ENCODE measurements around the gene AASDH.

AASDH gene

GRCh38 chr4:56315041-56315440 lies 72.2 kb downstream of the AASDH start:
- DNase-seq (ENCODE audit: low read depth) = no peak

GRCh38 chr4:56314207-56314915 lies 72.9 kb downstream of the AASDH start:
- DNase-seq (ENCODE audit: low read depth) = no peak

DNA sequence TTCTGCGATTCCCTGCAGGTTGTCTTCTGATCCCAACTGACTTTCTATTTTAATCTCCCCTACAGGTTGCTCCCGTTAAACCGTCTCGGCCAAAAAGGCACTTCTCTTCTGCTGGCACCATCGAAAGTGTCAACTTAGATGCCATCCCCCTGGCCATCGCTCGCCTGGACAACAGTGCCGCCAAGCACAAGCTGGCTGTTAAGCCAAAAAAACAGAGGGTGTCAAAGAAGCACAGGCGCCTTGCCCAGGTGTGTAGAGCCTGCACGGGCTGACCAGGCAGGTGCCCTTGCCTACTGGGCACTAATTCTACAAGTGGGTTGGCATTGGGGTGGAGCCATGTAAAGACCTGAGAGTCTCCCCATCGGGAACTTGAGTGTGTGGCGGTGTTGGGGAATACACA lies 74.2 kb downstream of the AASDH start:
- no peak for DNase-seq (ENCODE audit: low read depth)

- no peak for DNase-seq (ENCODE audit: low read depth)
Observed at GRCh38 chr4:56311299-56311975, 75.9 kb downstream of the AASDH start.

DNA sequence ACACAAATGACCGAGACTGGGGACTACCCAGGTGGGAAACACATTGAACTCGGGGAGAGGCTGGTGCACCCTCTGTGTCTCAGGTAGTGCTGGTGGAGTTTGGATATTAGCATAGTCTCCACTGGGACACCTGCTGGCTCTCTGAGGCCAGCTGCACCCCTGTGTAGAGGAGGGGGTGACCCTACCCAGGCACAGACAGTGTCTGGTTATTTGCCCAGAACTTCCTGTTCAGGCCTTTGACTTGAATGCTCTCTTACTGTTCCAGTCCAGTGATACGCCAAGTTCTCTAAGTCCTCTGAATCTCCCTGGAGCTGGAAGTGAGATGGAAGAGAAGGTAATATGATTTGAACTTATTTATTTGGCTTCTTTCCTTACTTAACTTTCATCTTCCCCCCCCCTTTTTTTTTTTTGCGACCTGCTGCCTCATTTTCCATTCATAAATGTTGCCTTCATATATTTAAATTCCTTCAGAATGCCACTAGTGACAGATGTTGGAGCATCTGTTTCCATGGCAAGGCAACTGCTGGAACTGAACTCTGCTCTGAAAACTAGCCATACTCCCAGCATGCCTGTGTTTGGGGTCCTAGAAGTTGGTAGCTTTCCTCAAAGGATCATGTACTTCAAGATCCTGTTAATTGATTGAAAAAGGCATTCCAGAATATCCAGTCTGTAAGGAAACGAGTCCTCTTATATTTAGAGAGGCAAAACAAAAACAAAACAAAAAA lies 76.7 kb downstream of the AASDH start:
- DNase-seq (ENCODE audit: low read depth) = no peak

DNA sequence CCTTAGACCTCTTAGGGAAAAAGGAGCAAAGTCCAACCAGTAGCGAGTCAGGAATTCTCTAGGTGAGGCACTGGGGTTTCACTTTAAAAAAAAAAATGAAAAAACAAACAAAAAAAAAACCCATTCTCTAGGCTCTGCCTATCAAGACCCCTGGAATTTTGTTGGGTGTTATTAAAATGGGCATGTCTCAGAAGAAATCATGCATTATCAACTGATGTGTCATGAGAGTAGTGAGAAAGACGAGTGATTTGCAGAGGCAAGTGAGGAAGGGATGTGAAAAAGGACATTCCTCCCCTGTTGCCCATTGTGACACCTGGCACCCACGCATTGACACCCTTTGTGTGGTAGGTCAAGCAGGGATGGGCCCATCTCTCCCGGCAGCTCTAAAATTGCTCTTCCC lies 78.9 kb downstream of the AASDH start:
- no peak for DNase-seq (ENCODE audit: low read depth)

DNA sequence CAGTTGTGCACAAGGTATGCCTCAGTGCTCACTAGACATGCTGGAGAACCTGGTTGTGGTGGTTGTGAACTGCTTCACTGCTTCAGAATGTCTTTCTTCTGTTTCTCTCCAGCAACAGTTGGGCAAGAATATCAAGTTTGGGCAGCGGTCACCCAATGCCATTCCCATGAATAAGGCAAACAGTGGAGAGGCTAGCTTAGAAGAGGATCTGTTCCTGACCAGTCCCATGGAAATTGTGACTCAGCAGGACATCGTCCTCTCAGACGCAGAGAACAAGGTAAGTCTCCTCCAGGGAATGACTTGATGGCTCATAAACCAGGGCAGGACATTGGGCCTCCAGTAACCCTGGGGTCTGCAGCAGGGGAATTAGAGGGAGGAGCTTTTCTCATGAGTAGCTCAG lies 79.9 kb downstream of the AASDH start:
- no peak for DNase-seq (ENCODE audit: low read depth)

DNA sequence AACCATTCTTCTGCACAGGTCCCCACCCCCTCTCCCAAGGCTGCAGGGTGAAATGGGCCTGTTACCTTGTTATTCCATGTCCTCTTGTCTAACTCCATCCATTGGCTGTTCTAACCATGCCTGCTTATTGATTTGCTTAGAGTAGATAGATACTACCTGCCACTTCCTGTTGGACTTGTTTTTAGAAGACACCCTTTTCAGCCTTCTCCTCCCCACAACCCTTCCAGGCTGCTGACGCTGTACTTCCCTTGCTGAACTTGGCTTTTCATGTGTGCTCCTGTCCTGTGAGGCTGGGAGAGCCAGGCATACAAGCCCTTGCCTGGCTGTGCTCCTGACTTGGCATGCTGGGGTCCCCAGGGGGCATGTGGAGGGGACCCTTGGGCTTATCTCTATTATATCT lies 81.9 kb downstream of the AASDH start:
- no peak for DNase-seq (ENCODE audit: low read depth)

DNA sequence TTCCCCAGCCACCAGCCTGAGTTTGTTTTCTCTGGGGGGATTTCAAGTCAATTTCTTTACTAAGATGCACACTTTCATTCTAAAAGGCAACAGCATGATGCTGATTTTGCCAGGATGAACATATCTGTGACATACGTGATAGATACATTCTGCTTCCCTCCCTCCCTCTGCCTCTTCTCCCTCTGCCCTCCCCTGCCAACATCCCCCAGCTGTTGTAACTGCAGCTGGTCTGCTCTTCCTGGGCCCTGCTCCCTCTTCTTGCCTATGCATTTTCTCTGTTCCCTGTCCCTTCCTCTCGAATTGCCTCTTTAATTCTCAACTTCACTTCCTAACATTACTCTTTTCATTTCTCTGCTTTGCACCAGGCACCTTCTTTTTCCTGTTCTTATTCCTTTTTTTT lies 83.4 kb downstream of the AASDH start:
- DNase-seq (ENCODE audit: low read depth) = no peak

DNA sequence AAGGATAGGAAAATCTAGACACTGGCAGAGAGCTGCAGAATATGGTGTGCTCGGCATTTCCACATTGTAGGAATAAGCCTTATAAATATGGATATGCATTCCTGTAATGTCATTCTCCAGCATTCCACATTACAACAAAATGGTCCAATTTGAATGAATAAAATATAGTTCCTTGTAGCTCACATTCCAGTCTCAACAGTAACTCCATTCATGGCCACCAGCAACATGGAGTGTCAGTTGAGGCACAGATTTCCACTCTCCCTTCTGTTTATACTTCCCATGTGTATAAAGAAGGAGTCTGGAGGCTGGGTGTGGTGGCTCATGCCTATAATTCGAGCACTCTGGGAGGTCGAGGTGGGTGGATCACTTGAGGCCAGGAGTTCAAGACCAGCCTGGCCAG lies 84.5 kb downstream of the AASDH start:
- no peak for DNase-seq (ENCODE audit: low read depth)

DNA sequence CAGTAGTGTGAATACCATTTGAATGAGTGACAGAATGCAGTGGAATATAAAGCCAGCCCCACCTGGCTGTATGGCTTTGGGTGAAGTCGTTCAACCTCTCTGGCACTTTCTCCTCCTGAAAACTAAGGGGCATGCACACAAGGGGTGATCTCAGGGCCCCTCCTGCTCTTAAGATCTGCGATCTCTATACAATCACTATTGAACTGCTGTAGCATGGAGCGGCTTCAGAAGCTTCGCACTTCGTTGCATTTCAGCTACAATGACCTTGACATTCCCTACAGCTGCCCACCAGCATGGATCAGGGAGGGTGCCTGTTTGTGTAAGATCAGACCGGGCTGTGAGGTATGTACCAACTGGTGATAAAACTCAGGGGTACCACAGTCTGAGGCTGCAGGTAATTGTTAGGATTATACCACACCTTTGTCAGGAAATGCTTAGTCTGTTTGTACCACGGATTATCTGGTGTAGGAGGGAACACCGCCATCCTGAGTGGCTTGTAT lies 85.2 kb downstream of the AASDH start:
- DNase-seq (ENCODE audit: low read depth) = no peak

DNA sequence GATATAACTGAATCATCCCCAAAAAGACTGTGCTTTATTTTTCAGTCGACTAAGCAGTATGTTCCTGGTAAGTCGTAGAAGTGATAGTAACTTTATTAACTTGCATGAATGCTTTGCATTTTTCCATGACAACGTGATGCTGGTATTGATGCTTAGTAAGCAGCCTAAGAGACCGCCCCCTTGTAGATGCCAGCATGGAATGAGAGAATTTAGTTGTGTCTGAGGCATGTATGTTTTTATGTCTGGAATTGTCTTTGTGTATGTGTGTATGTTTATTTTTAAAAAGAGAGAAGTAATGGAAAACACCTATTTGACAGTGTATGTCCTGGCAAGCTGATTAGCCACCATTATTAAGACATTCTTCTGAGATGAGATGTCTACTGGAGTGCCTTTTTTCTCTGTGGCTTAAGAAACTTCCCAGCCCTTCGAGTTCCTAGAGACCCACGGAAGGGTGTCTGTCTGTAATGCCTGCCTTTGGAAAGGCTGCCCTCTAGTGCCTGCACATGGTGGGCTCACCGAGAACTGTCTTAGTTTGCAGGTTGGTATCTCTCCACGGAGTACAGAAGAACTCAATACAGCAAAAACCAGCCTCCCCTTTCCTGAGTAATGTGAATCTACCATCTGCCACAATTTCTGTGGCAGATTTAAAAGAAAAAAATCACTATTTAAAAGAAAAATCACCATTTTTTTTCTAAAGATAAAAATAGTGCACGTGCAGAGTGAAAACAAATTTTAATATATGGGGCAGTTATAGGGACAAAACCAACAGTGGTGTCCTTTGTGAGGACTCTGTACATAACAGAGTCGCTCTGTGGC lies 85.9 kb downstream of the AASDH start:
- DNase-seq (ENCODE audit: low read depth) = no peak

DNA sequence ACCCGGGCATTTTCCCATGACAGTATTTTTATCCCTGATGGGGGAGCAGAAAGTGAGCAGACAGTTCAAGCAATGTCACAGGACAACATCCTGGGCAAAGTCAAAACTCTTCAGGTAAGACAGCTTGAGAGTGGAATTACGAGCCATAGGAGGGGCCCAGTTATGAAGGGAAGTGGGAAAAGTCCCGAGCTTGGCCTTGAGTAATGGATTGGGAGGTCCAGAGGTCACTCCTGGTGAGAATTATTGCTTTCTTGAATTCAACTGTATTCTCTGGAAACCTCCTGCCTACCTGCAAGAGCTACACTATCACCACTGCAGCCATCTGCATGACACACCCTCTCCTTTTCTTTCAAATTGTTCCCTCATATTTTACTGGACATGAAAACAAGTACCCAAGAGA lies 89.1 kb downstream of the AASDH start:
- DNase-seq (ENCODE audit: low read depth) = no peak

GRCh38 chr4:56297776-56298175 lies 89.5 kb downstream of the AASDH start:
- no peak for DNase-seq (ENCODE audit: low read depth)

- no peak for DNase-seq (ENCODE audit: low read depth)
Observed at GRCh38 chr4:56296526-56296925, 90.8 kb downstream of the AASDH start.

DNA sequence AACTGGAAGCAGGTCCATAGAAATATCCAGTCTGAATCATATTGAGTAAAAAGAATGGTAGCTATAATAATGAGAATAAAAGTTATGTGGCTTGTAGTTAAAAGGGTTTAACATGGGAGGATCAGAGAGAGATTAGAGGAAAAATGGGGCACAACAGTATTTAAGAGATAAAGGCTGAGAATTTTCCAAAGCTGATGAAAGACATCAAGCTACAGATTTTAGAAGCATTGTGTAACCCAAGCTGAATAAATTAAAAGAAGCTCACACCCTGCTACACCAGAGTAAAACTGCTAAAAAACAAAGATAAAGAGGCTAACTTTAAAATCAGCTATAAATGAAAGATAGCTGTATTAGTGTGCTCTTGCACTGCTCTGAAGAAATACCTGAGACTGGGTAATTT lies 94.2 kb downstream of the AASDH start:
- DNase-seq (ENCODE audit: low read depth) = no peak

- DNase-seq (ENCODE audit: low read depth) = no peak
Observed at GRCh38 chr4:56289934-56290333, 97.4 kb downstream of the AASDH start.

GRCh38 chr4:56288663-56289062 lies 98.6 kb downstream of the AASDH start:
- DNase-seq (ENCODE audit: low read depth) = no peak

Measured in T-helper 22 cell (primary cell).